ENCODE results near the gene SGO2. TPM values are rescaled to one million over a fixed set of nuclear protein-coding genes. Genes with fewer than 3 reads are reported as not detected.
A peak's percentile ranks its signal among the peaks of the same experiment; 100 is the strongest.

The SGO2 gene
- total RNA-seq, 4 donors from 2014 or later, result 1.6 to 5.2 (median 3.2) TPM

DNA sequence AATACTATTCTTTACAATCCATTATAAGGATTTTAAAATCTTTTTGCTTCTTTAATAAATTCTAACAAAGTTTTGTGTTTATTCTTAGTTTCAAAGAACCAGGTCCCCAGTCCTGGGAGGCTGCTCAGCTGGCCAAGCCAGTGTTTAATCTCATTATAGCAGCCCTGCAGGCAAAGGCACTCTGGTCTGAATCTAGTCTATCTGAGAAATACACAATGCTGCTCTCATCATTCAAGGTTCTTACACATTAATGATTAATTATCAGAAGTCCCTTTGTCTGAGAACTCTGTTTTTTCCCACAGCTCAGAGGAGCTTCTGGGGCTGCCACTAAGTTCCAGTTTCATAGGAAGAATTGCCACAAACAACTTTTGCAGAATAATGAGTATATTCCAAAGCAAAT lies 43.8 kb upstream of the SGO2 start:
- no peak for TF ChIP-seq CTCF (IDR thresholded peaks at IDR 0.05)
- TF ChIP-seq POLR2A (IDR thresholded peaks at IDR 0.05), result no peak
- no peak overlapping the region for H3K4me3 ChIP-seq (replicated peaks in 1 of 3)
- no peaks in the 10 kb centered on the region for H3K9me3 ChIP-seq
- H3K27ac ChIP-seq, result no peak overlapping the region
- intact Hi-C loops (cut with DNase I), result loop anchor here (5.0 kb wide), 1 partner anchor 500 kb away; no protein-coding TSS in a partner anchor
- no peaks in the 10 kb centered on the region for H3K27me3 ChIP-seq
- no peak for DNase-seq
- no peaks in the 10 kb centered on the region for H3K4me1 ChIP-seq
- H3K36me3 ChIP-seq, result peaks cover 0 to 4% of the 10 kb centered on the region in 2 donors

DNA sequence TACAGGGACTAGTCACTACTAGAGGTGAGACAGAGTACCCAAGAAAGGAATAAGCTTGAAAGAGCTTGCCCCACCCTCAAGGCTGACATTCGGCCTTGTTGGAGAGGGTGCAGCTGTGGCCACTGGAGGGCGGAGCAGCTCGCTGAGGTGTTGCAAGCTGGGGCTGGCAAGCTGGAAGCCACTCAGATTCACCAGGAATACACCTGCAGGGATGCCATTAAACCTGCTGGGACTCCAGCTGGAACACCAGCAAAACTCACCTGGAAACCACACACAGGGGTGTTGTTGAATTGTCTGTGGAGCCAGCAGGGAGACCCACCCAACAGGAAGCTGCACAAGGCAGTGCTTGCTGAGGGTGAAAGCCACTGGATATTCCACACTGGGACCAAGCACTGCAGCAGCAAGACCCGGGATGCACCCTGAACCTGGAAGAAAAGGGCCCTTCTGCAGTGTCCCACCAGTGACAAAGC lies 42.2 kb upstream of the SGO2 start:
- Histone ChIP-seq H3K9me3 (no peaks in the 10 kb centered on the region), H3K27ac (no peak overlapping the region), H3K27me3 (no peaks in the 10 kb centered on the region), H3K4me1 (no peaks in the 10 kb centered on the region), H3K4me3 (replicated peaks in 1 of 3) (no peak overlapping the region), H3K36me3 (no peaks in the 10 kb centered on the region)
- 32 to 33% methylated on average over 4 of the region's 4 CpGs for WGBS, 2 donors
- peak; percentile 43 to 60 for DNase-seq
- intact Hi-C loops (cut with DNase I), result loop anchor here (5.0 kb wide), 1 partner anchor 501 kb away; no protein-coding TSS in a partner anchor
- TF ChIP-seq POLR2A (IDR thresholded peaks at IDR 0.05), result no peak
- TF ChIP-seq CTCF (IDR thresholded peaks at IDR 0.05), result peak in 3 of 6 experiments; percentile 36 to 48 (median 38)

- H3K4me3 ChIP-seq (replicated peaks in 1 of 3), result no peak overlapping the region
- H3K27ac ChIP-seq, result no peak overlapping the region
- WGBS, 2 donors, result 78 to 83% methylated on average over 3 of the region's 3 CpGs
- intact Hi-C loops (cut with DNase I), result loop anchor here (5.0 kb wide), 1 partner anchor 503 kb away; no protein-coding TSS in a partner anchor
- H3K4me1 ChIP-seq, result no peaks in the 10 kb centered on the region
- peaks cover 4 to 5% of the 10 kb centered on the region in 2 donors for H3K36me3 ChIP-seq
- no peaks in the 10 kb centered on the region for H3K9me3 ChIP-seq
- no peak for DNase-seq
- no peaks in the 10 kb centered on the region for H3K27me3 ChIP-seq
- TF ChIP-seq POLR2A (IDR thresholded peaks at IDR 0.05) (no peak), CTCF (IDR thresholded peaks at IDR 0.05) (no peak)
Observed at GRCh38 chr2:200484934-200485333, 41.1 kb upstream of the SGO2 start.

GRCh38 chr2:200486529-200486928 lies 39.5 kb upstream of the SGO2 start:
- H3K36me3 ChIP-seq, result peaks cover 11 to 16% of the 10 kb centered on the region in 2 donors
- no peak overlapping the region for H3K4me3 ChIP-seq (replicated peaks in 1 of 3)
- no peaks in the 10 kb centered on the region for H3K4me1 ChIP-seq
- intact Hi-C loops (cut with DNase I), result no loop called here
- no peak overlapping the region for H3K27ac ChIP-seq
- WGBS, 2 donors, result 83 to 94% methylated on average over 2 of the region's 2 CpGs
- no peak for DNase-seq
- H3K9me3 ChIP-seq, result no peaks in the 10 kb centered on the region
- no peaks in the 10 kb centered on the region for H3K27me3 ChIP-seq
- no peak for TF ChIP-seq CTCF (IDR thresholded peaks at IDR 0.05)
- no peak for TF ChIP-seq POLR2A (IDR thresholded peaks at IDR 0.05)

DNA sequence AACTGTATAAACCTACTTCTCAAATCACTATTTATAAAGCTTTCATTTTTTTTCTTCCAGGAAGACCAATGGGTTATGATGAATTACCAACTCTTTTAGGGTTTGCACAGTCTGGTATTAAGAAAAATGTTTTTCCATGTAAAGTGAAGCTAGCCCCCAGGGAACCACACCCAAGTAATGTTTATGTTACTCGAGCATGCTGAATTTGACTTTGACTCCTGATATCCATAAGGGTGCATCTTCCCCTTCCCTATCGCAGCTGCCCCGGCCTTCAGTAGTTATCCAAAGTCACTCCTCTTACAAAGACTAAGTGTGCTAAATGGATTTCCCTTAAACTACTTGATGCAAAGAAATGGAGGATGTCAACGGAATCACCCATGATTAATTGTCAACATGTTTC lies 37.8 kb upstream of the SGO2 start:
- no peak overlapping the region for H3K4me3 ChIP-seq (replicated peaks in 1 of 3)

More for the DNA sequence above, 37.8 kb upstream of the SGO2 start:
- no peak for TF ChIP-seq CTCF (IDR thresholded peaks at IDR 0.05)
- no peak for TF ChIP-seq POLR2A (IDR thresholded peaks at IDR 0.05)
- H3K27ac ChIP-seq, result no peak overlapping the region
- H3K27me3 ChIP-seq, result no peaks in the 10 kb centered on the region
- H3K36me3 ChIP-seq, result peaks cover 11 to 22% of the 10 kb centered on the region in 2 donors
- intact Hi-C loops (cut with DNase I), result no loop called here
- 86 to 93% methylated on average over 4 of the region's 4 CpGs for WGBS, 2 donors
- H3K4me1 ChIP-seq, result no peaks in the 10 kb centered on the region
- H3K9me3 ChIP-seq, result no peaks in the 10 kb centered on the region
- DNase-seq, result no peak
